ENCODE measurements around the gene VAV2.

Gene VAV2

DNA sequence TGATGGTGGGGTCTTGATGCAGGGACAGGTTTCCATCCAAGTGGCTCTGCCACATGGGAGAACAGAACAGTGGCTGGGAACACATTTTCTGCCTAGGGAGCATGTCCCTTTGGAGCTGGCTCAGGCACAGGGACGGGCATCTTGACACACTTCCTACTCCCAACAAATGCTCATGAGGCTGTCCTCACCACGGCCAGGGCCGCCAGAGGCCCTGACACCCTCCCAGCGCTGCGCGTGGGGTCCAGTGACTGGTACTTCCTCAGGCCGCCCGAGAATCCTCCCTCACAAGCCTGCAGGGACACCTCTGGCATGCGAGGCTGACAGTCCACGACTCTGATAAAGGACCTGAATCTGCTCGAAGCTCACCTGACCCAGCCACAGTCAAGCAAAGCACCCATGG lies 193.0 kb downstream of the VAV2 start:
- ATAC-seq = no peak
- TF ChIP-seq, protein P1, sequence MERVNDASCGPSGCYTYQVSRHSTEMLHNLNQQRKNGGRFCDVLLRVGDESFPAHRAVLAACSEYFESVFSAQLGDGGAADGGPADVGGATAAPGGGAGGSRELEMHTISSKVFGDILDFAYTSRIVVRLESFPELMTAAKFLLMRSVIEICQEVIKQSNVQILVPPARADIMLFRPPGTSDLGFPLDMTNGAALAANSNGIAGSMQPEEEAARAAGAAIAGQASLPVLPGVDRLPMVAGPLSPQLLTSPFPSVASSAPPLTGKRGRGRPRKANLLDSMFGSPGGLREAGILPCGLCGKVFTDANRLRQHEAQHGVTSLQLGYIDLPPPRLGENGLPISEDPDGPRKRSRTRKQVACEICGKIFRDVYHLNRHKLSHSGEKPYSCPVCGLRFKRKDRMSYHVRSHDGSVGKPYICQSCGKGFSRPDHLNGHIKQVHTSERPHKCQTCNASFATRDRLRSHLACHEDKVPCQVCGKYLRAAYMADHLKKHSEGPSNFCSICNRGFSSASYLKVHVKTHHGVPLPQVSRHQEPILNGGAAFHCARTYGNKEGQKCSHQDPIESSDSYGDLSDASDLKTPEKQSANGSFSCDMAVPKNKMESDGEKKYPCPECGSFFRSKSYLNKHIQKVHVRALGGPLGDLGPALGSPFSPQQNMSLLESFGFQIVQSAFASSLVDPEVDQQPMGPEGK (CRISPR knock-in tag; IDR thresholded peaks at IDR 0.05; ENCODE audit: borderline replicate concordance) = no peak
- TF ChIP-seq TOX (CRISPR knock-in tag; IDR thresholded peaks at IDR 0.05; ENCODE audit: borderline replicate concordance) (no peak), ESRRG (CRISPR knock-in tag; IDR thresholded peaks at IDR 0.05) (no peak), ZNF70 (CRISPR knock-in tag; IDR thresholded peaks at IDR 0.05) (no peak), RARB (CRISPR knock-in tag; IDR thresholded peaks at IDR 0.05) (no peak), OSR1 (CRISPR knock-in tag; IDR thresholded peaks at IDR 0.05) (no peak), ZFP3 (CRISPR knock-in tag; IDR thresholded peaks at IDR 0.05) (no peak), ISL1 (CRISPR knock-in tag; IDR thresholded peaks at IDR 0.05) (no peak)
- TF ChIP-seq, protein P2, sequence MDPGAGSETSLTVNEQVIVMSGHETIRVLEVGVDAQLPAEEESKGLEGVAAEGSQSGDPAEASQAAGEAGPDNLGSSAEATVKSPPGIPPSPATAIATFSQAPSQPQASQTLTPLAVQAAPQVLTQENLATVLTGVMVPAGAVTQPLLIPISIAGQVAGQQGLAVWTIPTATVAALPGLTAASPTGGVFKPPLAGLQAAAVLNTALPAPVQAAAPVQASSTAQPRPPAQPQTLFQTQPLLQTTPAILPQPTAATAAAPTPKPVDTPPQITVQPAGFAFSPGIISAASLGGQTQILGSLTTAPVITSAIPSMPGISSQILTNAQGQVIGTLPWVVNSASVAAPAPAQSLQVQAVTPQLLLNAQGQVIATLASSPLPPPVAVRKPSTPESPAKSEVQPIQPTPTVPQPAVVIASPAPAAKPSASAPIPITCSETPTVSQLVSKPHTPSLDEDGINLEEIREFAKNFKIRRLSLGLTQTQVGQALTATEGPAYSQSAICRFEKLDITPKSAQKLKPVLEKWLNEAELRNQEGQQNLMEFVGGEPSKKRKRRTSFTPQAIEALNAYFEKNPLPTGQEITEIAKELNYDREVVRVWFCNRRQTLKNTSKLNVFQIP (CRISPR knock-in tag; IDR thresholded peaks at IDR 0.05; ENCODE audit: borderline replicate concordance, low read depth) = no peak

DNA sequence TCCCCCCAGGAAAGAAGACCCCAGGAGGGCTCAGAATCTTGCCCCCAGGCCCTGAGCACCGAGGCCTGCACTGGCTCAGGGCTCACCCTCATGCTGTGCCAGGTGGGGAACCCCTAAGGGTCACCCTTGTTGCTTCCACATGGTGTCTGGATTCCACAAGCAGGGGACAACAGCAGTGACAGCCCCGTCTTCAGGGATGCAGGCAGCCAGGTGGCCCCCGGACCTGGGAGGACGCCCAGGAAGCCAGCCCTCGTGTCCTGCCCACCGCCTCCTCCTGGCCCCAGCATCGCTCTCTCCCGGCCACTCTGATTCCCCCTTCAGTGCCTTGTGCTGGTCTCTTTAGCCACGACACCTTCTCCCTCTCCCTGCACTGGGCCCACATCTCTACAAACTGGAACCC lies 194.0 kb downstream of the VAV2 start:
- no peak for TF ChIP-seq BACH2 (CRISPR knock-in tag; IDR thresholded peaks at IDR 0.05; ENCODE audit: borderline replicate concordance)
- TF ChIP-seq PPARA (CRISPR knock-in tag; IDR thresholded peaks at IDR 0.05; ENCODE audit: borderline replicate concordance) = no peak
- TF ChIP-seq ESRRG (CRISPR knock-in tag; IDR thresholded peaks at IDR 0.05) = no peak
- no peak for TF ChIP-seq SNAI2 (CRISPR knock-in tag; IDR thresholded peaks at IDR 0.05)
- no peak for TF ChIP-seq ZNF70 (CRISPR knock-in tag; IDR thresholded peaks at IDR 0.05)
- TF ChIP-seq TOX (CRISPR knock-in tag; IDR thresholded peaks at IDR 0.05; ENCODE audit: borderline replicate concordance) = no peak
- TF ChIP-seq TCF4 (CRISPR knock-in tag; IDR thresholded peaks at IDR 0.05; ENCODE audit: borderline replicate concordance) = no peak
- TF ChIP-seq ARNTL (CRISPR knock-in tag; IDR thresholded peaks at IDR 0.05; ENCODE audit: borderline replicate concordance, low read depth) = no peak
- TF ChIP-seq ISL1 (CRISPR knock-in tag; IDR thresholded peaks at IDR 0.05) = no peak
- TF ChIP-seq CSDC2 (CRISPR knock-in tag; IDR thresholded peaks at IDR 0.05) = no peak
- no peak for ATAC-seq

DNA sequence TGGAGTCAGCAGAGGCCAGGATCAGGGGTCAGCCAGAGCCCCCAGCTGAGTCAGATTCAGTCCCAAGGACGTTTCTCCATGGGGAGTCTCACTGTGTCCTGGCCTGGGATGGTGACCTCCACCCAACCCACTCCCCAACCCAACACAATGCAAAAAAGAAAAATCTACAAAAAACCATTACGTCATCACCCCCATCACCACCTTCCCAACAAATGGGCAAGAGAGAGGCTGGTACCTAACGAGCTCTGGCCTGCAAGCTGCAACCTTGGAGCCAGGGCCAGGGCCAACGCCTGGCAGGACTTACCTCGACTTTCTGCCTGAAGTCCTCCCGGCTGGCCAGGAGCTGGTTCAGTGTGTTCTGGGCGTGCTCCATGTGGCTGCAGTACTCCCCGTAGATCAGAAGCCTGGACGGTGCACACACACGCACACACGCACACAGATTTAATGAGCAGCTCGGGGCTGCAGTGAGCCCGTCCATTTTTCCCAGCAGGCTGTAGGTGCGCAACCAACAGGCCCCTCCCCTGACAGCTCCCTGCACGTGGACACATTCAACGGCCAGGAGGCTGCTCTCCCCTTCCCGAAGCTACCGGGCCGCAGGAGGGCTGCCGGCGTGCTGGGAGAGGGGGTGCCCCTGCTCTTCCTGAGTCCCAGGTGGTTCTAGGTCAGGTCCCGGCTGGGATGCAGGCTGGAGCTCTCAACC lies 194.6 kb downstream of the VAV2 start:
- ATAC-seq = no peak
- TF ChIP-seq ZC3H10 (CRISPR knock-in tag; IDR thresholded peaks at IDR 0.05) (no peak), ZNF8 (CRISPR knock-in tag; IDR thresholded peaks at IDR 0.05) (no peak), ZNF565 (CRISPR knock-in tag; conservative IDR thresholded peaks at IDR 0.05; ENCODE audit: low read depth) (no peak), ZFP3 (CRISPR knock-in tag; IDR thresholded peaks at IDR 0.05) (no peak), ARNTL (CRISPR knock-in tag; IDR thresholded peaks at IDR 0.05; ENCODE audit: borderline replicate concordance, low read depth) (no peak), CSDC2 (CRISPR knock-in tag; IDR thresholded peaks at IDR 0.05) (no peak), GLIS3 (CRISPR knock-in tag; IDR thresholded peaks at IDR 0.05) (no peak), RARB (CRISPR knock-in tag; IDR thresholded peaks at IDR 0.05) (no peak), TOX (CRISPR knock-in tag; IDR thresholded peaks at IDR 0.05; ENCODE audit: borderline replicate concordance) (no peak), TCF4 (CRISPR knock-in tag; IDR thresholded peaks at IDR 0.05; ENCODE audit: borderline replicate concordance) (no peak)
- TF ChIP-seq, protein P3, sequence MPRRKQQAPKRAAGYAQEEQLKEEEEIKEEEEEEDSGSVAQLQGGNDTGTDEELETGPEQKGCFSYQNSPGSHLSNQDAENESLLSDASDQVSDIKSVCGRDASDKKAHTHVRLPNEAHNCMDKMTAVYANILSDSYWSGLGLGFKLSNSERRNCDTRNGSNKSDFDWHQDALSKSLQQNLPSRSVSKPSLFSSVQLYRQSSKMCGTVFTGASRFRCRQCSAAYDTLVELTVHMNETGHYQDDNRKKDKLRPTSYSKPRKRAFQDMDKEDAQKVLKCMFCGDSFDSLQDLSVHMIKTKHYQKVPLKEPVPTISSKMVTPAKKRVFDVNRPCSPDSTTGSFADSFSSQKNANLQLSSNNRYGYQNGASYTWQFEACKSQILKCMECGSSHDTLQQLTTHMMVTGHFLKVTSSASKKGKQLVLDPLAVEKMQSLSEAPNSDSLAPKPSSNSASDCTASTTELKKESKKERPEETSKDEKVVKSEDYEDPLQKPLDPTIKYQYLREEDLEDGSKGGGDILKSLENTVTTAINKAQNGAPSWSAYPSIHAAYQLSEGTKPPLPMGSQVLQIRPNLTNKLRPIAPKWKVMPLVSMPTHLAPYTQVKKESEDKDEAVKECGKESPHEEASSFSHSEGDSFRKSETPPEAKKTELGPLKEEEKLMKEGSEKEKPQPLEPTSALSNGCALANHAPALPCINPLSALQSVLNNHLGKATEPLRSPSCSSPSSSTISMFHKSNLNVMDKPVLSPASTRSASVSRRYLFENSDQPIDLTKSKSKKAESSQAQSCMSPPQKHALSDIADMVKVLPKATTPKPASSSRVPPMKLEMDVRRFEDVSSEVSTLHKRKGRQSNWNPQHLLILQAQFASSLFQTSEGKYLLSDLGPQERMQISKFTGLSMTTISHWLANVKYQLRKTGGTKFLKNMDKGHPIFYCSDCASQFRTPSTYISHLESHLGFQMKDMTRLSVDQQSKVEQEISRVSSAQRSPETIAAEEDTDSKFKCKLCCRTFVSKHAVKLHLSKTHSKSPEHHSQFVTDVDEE (CRISPR knock-in tag; IDR thresholded peaks at IDR 0.05) = no peak

DNA sequence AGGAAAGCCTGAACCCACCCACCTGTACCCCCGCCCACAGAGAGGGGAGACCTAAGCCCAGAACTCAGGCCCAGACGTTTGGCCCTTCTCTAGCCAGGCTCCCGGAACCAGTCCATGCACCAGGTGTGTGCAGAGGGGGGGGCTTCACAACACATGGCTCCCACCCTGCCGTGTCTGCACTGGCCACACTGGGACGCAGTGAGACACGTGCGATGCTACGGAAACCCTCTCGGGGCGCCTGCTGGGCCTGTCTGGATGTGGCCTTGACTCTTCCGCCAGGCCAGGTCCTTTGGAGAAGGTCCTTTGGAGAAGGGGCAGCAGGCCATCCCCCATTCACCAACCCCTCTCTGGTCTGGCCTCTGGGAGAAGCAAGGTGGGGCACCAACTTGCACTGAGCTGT lies 195.6 kb downstream of the VAV2 start:
- no peak for ATAC-seq
- TF ChIP-seq ZNF70 (CRISPR knock-in tag; IDR thresholded peaks at IDR 0.05) (no peak), GLIS3 (CRISPR knock-in tag; IDR thresholded peaks at IDR 0.05) (no peak), ZFP30 (CRISPR knock-in tag; IDR thresholded peaks at IDR 0.05) (no peak), RARB (CRISPR knock-in tag; IDR thresholded peaks at IDR 0.05) (no peak), ISL1 (CRISPR knock-in tag; IDR thresholded peaks at IDR 0.05) (no peak), ZC3H10 (CRISPR knock-in tag; IDR thresholded peaks at IDR 0.05) (no peak), TOX (CRISPR knock-in tag; IDR thresholded peaks at IDR 0.05; ENCODE audit: borderline replicate concordance) (no peak), ZNF8 (CRISPR knock-in tag; IDR thresholded peaks at IDR 0.05) (no peak), ZFP3 (CRISPR knock-in tag; IDR thresholded peaks at IDR 0.05) (no peak)
- TF ChIP-seq, protein P3 (CRISPR knock-in tag; IDR thresholded peaks at IDR 0.05) = no peak
- TF ChIP-seq, protein P2 (CRISPR knock-in tag; IDR thresholded peaks at IDR 0.05; ENCODE audit: borderline replicate concordance, low read depth) = no peak
